Esophagus mucosa (tissue), 1 donor: ENCODE measurements around the gene LCN2. TPM values are rescaled to one million over a fixed set of nuclear protein-coding genes. Genes with fewer than 3 reads are reported as not detected.
"Not testable (repeated sequence)": the region's sequence is repeated elsewhere in the genome, so short reads cannot be mapped to it uniquely, and the experiment has no call there.

Source experiments
- ATAC-seq: fragments of 200-7000 bp; cut with Tn5 transposase; one replicate; pipeline ENCODE4 v1.9.1; 2020
- total RNA-seq: library from RNA; stranded (reverse); gene quantifications from one replicate; pipeline ENCODE4 v1.2.4, GENCODE V29; 2023
- donor health status: DM: yes; HTN: yes; CAD: no.

The LCN2 gene
- total RNA-seq, 1 donor from 2014 or later, result 525 TPM

DNA sequence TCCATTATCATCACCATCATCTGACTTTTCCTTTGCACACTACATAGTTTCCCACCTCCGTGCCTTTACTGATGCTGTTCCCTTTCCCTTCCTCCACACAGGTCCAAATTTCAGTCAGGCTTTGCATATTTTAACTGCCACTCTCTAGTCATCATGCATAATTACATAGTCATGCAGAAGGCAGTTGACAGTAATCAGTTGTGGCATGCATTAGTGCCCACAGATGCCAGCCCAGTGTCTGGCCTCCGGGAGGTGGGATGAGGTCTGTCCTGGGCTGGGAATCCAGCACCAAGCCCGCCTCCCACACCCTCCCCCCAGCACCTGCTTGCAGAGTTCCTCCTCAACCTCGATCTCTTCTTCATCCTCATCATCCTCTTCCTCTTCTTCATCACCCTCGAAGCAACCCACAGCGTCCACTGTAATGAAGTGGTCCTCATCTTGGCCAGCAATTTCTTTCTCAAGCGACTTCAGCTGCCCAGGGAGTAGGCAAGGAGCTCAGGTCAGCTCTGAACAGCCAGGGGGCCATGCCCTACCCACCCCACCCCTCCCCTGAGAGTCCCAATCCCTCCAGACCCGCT is 19.6 kb downstream of the LCN2 start:
- no peak for ATAC-seq

DNA sequence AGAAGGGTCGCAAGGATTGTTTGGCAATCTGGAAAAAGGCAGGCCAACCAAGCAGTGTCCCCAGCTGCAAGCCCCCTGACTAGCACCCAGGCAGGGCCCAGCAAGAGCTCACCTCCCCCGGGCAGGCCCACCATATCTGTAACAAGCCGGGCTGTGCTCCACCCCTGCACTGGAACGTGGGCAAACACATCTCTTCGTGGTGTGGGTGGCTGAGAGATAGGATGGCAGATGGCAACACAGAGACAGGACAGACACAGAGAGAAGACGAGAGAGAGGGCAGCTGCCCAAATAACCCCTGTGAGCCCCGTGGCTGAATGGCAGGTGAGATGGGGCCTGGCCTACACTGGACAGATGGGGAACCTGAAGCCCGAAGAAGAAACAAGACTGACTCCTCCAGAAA is 20.2 kb downstream of the LCN2 start:
- no peak for ATAC-seq

DNA sequence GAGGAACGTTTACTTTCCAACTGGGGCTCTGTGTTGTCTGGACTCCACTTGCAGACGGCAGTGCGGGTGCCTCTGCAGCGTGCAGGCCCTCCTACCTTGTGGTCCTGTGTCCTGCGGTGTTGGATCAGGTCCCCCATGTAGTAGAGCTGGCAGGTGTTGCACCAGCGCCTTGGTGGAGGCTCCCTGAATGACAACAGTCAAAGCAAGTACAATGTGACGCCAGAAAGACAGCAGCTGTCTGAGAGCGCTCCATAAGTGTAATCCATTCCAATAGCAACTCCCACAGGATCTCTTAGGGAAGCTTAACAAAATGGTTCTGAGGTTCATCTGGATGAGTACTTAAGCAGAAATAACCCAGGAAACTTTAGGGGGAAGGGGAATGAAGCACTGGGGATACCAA is 20.7 kb downstream of the LCN2 start:
- no peak for ATAC-seq

DNA sequence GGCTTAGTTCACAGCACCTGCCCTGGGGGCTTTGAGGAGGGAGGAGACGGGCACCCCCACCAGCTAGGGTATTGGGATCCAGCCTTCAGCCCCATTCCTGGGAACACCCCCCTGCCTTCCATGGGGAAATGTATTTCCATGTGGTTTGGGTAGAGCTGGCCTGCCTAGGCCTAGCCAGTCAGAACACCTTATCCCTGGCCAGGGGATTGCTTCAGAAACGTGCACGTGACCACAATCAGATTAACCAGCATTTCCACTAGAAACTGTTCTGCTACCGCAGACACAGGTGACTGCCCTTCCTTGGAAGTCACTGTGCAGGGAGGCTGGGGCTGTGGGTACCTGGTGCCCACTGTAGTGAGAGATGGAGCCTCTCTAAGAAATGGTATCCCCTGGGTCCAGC is 24.8 kb downstream of the LCN2 start:
- ATAC-seq, result no peak

DNA sequence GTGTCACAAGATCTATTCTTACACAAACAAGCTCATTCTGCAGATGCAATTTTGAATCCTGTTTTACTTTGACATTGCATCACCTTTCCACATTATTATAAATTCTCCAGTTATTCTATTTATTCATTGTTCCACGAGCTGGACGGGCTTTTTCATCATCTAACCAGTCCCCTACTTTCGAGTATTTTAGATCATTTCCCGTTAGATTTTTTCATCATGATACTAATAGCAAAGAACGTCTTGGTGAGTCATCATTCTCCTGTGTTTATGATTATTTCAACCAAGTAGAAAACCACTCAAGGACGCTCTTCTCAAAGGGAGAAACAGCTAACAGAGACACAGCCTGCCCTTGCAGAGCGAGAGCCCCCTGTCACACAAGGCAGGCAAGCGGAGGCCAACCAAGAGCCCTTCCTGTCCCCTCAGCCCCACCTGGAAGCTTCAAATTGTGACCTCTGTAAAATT is 25.9 kb downstream of the LCN2 start:
- ATAC-seq, result no peak

DNA sequence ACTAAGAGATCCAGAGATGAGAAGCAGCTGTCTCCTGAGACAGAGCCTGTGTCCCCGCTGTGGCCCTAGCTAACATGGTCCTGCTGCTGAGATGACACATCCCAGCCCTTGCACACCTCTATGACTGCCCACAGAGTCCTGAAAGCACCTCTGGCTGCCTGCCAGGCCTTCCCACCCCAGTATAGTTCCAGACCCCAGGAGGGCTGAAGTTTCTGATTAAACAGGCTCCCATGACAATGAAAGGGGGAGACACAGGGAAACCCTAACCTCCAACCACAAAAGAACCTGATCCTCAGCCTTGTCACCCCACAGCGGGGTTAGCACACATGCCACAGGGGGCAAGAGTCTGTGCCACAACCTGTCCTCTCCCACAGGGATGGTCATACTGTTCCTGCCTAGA is 26.5 kb downstream of the LCN2 start:
- no peak for ATAC-seq

DNA sequence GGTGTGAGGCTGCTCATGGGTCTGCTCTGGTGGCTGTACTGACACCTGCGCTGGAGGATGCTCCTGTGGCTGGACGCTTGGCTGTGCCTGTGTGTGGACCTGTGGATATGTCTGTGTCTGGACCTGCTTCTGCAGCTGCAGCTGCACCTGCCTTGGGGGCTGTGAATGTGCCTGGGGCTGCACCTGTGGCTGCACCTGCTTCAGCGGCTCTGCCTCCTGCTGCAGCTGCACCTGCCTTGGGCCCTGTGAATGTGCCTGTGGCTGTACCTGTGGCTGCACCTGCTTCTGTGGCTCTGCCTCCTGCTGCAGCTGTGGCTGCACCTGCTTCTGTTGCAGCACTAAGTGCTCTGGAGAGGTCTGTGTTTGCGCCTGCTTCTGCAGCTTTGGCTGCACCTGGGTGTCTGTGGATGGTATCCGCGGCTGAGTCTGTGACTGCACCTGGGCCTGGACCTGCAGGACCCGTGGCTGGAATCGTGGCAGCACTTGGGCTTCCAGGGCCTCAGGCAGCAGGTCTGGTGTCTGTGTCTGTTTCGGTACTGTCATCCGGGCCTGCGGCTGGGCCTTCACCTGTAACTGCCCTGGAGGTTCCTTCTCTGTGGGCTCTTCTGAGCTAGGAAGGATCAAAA is 29.7 kb downstream of the LCN2 start:
- no peak for ATAC-seq

DNA sequence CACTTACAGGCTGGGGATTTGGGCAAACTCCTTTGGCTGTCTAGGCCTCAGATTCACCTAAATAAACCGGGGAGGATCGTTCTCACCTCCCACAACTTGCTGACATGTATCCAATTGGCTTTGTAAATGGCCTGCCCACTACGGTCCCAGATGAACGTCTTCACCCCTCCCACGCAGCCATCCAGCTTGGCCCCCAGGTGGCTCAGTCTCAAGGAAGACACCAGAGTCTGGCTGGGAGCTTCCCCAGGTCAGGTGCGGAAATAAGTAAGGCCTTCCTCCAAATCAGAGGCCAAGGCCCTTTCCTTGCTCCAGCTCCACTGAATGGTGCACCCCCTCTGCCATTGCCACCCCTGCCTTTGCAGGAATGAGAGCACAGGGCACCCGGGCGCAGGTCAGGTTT is 30.7 kb downstream of the LCN2 start:
- ATAC-seq, result no peak

DNA sequence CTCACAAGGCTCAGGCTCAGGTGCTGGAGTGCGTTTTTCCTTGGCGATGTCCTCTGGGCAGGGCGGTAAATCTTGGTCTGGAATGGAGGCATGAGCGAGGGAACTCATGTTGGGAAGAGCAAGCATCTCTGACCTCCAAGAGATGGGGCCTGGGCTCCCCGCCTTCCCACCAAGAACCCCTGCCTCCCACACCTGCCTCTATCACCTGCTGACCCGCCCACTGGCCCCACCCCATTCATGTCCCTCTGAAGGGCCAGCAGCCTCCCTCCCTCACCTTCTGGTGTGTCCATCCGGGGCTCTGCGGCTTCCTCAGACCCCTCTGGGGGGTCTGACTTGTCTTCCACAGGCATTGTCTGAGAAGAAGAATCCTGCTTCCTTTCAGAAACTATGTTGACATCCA is 31.2 kb downstream of the LCN2 start:
- ATAC-seq, result no peak

DNA sequence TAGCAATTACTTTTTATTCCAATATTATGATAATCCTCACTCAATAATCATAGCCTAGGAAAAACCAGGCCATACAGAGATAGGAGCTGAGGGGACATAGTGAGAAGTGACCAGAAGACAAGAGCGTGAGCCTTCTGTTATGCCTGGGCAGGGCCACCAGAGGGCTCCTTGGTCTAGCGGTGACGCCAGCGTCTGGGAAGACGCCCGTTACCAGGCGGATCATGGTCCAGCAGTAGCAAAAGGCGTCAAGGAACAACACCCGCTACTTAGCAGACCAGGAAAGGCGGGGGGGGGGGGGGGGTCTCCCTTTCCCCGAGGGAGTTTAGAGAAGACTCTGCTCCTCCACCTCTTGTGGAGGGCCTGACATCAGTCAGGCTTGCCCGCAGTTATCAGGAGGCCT is 32.2 kb downstream of the LCN2 start:
- not testable (repeated sequence) for ATAC-seq

DNA sequence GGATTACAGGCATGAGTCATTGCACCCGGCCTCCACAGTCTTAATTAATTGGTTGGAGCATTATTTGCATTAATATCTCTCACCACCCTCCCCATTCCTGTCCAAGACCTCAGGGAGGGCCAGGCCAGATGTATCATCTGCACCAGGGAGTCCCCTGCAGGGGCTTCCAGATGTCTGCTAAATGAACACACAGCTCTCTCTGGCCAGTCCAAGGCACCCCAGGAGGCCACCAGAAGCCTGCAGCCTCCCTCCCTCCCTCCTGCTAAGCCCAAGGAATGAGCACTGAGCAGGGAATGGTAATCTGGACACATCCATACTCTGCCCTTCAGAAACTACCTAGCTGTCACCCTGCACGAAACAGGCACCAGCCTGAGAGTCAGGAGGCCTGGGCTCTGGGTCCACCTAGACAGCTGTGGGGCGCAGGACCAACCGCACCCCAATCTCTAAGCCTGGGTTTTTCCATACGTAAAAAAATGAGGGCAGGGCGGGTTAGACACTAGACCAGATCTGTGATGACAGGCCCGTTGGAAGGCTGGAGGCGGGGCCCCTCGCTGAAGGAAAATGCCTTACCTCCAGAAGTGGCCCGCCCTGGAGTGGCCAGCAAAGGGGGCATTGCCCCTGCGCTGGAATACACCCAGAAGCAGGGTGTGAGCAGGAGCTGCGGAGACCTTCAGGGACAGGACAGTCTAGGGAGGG is 33.8 kb downstream of the LCN2 start:
- ATAC-seq, result peak; percentile 81

DNA sequence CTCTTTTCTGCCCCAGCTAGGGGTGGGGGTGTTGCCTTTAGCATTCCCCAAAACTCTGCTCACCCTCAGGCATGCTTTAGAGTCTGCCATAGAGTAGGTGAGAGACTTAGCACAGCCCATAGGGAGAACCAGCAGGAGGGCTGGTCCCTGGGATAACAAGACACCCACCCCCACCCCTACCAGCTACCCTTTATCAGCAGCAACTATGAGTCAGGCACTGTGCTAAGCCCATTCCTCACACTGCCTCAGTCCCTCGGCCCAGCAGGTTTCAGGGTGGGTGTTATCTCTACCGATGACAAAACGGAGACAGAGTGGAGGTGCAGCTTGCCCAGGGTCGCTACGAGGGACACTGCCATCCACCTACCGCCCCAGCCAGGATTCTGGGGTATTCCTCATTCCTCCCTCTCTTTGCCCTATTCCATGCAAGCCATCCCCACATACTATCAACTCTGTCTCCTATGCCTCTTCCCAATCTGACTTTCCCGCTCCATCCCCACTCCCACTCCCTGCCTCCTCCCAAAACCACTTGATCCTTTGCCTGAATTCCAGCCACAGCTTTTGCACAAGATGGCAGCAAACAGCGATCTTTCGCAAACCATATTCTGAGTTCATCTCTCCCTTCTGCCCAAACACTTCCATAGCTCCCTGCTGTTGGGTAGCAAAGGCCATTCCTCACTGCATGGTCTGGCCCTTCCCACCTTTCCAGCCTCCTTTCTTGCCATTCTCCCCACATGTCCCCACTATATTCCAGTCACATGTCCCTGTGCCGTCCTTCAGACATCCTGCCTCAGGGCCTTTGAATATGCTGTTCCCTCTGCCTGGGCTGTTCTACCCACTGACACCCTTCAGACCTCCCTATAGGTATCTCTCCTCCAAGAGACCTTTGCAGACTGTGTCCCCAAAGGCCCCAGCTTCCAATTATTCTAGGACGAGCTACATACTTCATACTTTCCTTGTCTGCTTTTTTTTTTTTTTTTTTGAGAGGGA is 37.0 kb downstream of the LCN2 start:
- ATAC-seq, result no peak

DNA sequence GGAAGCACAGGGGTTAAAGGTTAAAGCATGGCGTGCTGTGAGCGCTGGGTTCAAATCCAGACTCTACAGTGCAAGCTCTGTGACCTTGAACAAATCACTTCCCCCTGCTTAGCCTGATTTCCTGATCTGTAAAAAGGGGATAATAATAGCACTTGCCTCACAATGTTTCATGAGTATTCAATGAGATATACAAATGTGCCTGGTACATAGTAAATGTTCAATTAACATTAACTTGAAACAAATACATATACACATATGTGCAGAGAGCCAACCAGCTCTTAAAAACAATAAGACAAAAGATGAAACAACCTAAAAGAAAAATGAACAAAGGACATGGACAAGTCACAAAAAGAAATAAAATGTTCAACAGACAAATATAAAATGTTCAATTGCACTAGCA is 38.1 kb downstream of the LCN2 start:
- ATAC-seq, result no peak

DNA sequence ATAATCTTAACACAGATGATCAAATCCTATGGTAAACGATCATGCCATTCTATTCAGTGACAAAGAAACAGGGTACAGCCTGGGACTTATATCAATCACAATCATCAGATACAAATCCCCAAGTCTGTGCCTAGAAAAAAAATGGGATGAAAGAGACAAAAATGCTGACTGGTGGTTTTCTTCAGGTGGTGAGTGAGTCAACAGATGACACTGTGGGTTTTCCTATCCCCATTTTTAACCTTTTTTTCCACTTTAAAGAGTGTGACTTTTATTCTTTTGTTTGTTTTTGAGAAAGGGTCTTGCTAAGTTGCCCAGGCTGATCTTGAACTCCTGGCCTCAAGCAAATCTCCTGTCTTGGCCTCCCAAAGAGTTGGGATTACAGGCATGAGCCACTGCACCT is 39.0 kb downstream of the LCN2 start:
- ATAC-seq, result no peak

DNA sequence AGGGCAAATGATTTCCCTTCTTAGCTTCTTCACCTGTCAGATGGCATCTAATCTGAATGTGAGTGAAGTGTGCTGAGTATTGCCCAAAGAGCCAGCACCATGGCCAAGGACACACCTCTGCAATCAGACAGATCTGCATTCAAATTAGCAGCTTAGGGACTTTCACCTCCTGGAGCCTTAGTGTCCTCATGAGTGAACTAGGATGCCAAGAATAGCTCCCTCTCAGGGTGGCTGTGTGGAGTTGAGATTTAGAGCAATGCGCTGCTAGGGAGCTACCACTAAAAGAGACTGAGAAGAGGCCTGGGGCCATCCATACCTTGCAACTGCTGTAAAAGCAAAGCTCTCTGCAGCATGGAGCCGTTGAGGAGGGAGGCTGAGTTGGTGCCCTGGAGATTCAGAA is 40.8 kb downstream of the LCN2 start:
- ATAC-seq, result no peak

DNA sequence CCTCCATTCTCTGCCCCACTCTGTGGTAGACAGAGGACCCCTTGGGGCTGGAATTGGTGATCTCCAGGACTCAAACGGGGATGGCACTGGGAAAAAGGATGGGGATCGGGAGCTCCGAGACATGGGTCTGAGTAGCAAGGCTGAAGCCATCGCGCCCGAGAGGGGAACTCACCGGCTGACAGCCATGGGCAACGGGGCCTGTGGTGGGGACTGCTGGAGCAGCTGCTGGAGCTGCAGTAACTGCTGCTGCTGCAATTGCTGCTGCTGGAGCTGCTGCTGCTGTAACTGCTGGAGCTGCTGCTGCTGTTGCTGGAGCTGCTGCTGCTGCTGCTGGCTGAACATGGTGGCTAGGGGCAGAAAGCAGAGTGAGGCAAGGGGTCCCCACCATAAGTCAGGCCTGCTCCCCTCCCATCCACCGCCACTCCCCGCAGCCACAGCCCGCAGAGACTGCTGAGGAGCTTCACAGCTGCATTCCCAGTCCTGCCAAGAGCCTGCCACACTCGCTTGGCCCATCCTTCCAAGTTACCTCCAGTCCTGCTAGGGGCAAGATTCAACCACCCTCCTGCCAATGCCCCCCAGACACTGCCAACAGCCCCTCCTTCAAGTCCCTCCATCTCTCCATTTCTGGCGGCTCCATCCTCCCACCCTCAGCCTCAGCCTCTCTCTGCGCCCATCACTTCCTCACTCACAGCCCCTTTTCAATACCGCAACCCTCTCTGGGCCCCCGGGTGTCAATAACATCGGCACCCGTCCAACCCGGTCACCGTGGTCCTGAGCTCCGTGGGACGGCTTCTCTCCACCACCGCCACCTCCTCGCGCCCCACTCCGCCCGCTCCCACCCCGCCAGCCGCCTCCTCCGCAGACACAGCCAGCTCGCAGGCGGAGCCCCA is 41.5 kb downstream of the LCN2 start:
- peak; percentile 0 for ATAC-seq

DNA sequence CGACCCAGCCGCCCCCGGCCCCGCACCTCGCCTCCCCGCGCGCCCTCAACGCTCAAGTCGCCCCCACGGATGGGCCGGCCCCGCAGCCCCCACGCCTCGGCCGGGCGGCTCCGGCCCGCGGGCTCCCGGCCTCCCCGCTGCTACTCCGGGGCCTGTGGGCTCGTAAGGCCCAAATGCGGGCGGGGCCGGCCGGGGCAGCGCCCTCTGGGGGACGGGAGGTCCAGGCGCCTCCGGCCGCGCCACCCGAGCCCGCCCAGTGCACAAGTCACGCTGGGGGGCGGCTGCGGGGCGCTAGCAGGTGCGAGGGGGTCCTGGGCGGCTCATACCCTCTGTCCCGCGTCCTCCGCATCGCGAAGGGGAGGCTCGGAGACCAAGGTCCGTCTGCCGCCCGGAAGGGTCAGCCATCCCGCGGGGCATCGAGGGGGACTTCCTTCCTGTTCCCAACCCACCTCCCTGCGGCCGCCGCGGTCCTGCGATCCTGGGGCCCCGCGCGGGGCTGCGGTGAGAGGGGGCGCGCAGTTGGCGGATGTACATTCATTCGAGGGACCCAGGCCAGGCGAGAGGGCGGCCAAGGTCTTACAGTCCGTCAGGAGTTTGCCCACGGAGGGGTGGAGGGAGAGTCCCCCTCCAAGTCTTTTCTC is 42.3 kb downstream of the LCN2 start, which contains the start of gene CIZ1:
Gene CIZ1, minus strand, starts transcription at position 167 of the 641 bp plus-strand sequence. CDS start 715 bp downstream, outside the sequence.
- peak; percentile 73 for ATAC-seq

DNA sequence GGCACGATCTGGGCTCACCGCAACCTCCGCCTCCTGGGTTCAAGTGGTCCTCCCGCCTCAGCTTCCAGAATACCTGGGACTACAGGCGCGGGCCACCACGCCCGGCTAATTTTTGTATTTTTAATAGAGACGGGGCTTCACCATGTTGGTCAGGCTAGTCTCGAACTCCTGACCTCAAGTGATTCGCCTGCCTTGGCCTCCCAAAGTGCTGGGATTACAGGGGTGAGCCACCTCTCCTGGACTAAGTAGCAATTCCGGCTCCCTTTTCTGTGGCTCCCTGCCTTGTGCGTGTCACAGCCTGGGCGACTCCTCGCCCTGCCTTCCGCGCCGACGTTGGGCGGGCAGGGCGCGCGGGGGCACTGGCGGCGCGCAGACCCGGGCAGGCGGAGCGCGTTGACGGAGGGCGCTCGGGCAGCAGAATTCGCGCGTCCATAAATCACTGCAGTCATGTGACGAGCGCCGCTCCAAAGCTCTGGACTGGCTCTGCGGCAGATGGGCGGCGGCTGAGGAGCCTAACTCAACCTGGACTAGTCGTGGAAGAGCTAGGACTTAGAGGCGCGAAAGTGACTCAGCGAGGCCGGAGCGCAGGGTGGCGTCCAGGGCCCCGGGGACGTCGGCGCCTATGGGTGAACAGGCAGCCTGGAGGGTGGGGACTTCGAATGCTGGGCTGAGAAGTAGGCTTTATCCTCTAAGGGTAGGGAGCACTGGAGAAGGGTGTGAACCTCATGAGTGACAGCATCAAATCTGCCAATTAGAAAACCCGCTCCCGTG is 43.5 kb downstream of the LCN2 start:
- peak; percentile 90 for ATAC-seq

DNA sequence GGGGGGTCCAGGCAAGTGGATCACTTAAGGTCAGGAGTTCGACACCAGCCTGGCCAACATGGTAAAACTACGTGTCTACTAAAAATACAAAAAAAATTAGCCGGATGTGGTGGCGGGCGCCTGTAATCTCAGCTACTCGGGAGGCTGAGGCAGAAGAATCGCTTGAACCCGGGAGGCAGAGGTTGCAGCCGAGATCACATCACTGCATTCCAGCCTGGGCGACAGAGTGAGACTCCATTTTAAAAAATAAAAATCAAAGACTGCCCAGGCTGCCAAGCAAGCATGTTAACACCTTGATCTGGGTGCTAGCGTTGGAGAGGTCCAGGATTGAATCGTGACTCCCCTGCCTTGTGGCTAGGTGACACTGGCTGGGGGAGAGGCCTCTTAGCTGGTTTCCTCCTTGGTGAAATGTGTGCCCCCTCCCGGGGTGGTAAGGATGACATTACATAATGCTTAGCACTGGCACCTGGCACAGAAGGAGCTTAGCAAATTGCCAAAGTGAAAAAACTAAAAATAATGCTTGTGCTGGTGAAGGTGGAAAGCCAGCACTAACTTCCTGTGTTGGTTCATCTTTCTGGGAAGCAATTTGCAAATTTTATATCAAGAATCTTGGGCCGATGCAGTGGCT is 44.3 kb downstream of the LCN2 start:
- no peak for ATAC-seq
